CD4-positive, alpha-beta memory T cell (primary cell): ENCODE measurements around the gene KRT13. TPM values are rescaled to one million over a fixed set of nuclear protein-coding genes. Genes with fewer than 3 reads are reported as not detected.

Source experiments
- CTCF ChIA-PET: fragments of 350-600 bp; sonication (Branson Sonifier 250); formaldehyde crosslinking; loops from one replicate; lab custom pipeline; 2021; ENCODE audit warnings: inconsistent platforms; ENCODE audit not compliant: partially characterized antibody; lab: Charles Lee
- POLR2A ChIA-PET: fragments of 350-600 bp; sonication (Branson Sonifier 250); formaldehyde crosslinking; loops from one replicate; lab custom pipeline; 2021; ENCODE audit not compliant: partially characterized antibody; lab: Charles Lee
- DNase-seq, 5 donors: peaks; one replicate each; pipeline versions ENCODE4 v3.0.0 to v3.0.0-alpha.2; 2020 to 2022; ENCODE audit warnings: mixed read lengths in 1 of 5
- H3K27ac ChIP-seq: one replicate; pipeline ENCODE4 v1.7.0; 2013; ENCODE audit warnings: low read depth, low read length
- H3K27me3 ChIP-seq: 2 replicates; pipeline ENCODE4 v1.7.0; 2013; ENCODE audit warnings: mild to moderate bottlenecking, low read length, moderate library complexity; ENCODE audit not compliant: insufficient read depth
- H3K36me3 ChIP-seq: 2 replicates; pipeline ENCODE4 v1.7.0; 2013; ENCODE audit warnings: mild to moderate bottlenecking, low read length, moderate library complexity; ENCODE audit not compliant: insufficient read depth
- H3K4me1 ChIP-seq: 2 replicates; pipeline ENCODE4 v1.7.0; 2013; ENCODE audit warnings: mild to moderate bottlenecking, low read length, moderate library complexity; ENCODE audit not compliant: insufficient read depth
- H3K4me3 ChIP-seq, 2 donors: one replicate each; pipeline ENCODE4 v1.7.0; 2013; ENCODE audit warnings: low read length in 2 of 2, mild to moderate bottlenecking in 1 of 2
- H3K9me3 ChIP-seq, 2 donors: one replicate each; pipeline ENCODE4 v1.7.0; 2013; ENCODE audit warnings: low read length in 2 of 2, control low read depth in 1 of 2; ENCODE audit not compliant: control insufficient read depth in 1 of 2
- H3K27ac Mint-ChIP-seq, 7 donors: one replicate each; pipeline ENCODE4 v1.8.0; 2020 to 2021; ENCODE audit warnings: mixed read lengths in 7 of 7, mild to moderate bottlenecking in 6 of 7, inconsistent platforms in 3 of 7, moderate library complexity in 3 of 7
- H3K27me3 Mint-ChIP-seq, 2 donors: one replicate each; pipeline ENCODE4 v1.8.0; 2020 to 2021; ENCODE audit warnings: mixed read lengths in 2 of 2
- H3K36me3 Mint-ChIP-seq, 2 donors: one replicate each; pipeline ENCODE4 v1.8.0; 2020 to 2021; ENCODE audit warnings: mixed read lengths in 2 of 2, inconsistent platforms in 1 of 2, mild to moderate bottlenecking in 1 of 2
- H3K4me1 Mint-ChIP-seq, 4 donors: one replicate each; pipeline ENCODE4 v1.8.0; 2020 to 2021; ENCODE audit warnings: mixed read lengths in 4 of 4, mild to moderate bottlenecking in 1 of 4
- H3K4me3 Mint-ChIP-seq, 8 donors: one replicate each; pipeline ENCODE4 v1.8.0; 2020 to 2021; ENCODE audit warnings: mixed read lengths in 8 of 8, mild to moderate bottlenecking in 7 of 8, moderate library complexity in 6 of 8, inconsistent platforms in 3 of 8
- H3K9me3 Mint-ChIP-seq, 8 donors: one replicate each; pipeline ENCODE4 v1.8.0; 2020 to 2021; ENCODE audit warnings: mixed read lengths in 8 of 8, mild to moderate bottlenecking in 5 of 8, inconsistent platforms in 3 of 8, moderate library complexity in 1 of 8
- intact Hi-C: fragments of 100-400 bp; cut with micrococcal nuclease; formaldehyde crosslinking; loops from one replicate; pipeline ENCODE4 v1.15.1; 2023
- polyA plus RNA-seq, 2 donors: library from polyadenylated mRNA; unstranded; fragments of 300-500 nt; fragmentation: Illumina TruSeq; gene quantifications; one replicate each; pipeline ENCODE4 v1.2.3, GENCODE V29; 2021
- total RNA-seq, 2 experiments: library from RNA; stranded (reverse); gene quantifications; one replicate each; pipeline ENCODE4 v1.2.3, GENCODE V29; 2021

Gene KRT13
- total and polyA plus RNA-seq, 4 experiments from 2014 or later = not detected

DNA sequence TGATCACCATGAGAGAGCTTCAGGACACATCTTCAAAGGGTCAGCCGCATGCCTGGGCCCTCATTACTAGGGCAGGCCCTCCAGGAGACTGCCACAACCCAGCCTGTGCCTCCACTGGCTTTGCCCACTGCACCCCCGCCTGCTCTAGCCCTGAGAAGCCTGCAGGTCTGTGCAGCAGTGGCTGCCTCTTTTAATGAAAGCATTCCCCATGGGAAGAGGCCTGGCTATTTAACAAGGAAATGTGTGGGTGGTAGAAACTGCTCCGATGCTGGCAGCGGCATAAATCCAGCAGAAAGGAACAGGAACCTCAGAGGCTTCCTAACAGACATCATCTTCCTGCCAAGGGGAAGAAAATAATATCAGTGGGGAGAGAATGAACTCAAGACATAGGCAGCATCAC lies 37.9 kb downstream of the KRT13 start:
- no peak overlapping the region for H3K27ac ChIP-seq
- Mint-ChIP-seq H3K36me3 (no peaks in the 10 kb centered on the region), H3K9me3 (peaks cover 0 to 14% (median 8%) of the 10 kb centered on the region in 8 donors), H3K27ac (no peak overlapping the region), H3K4me1 (no peaks in the 10 kb centered on the region), H3K4me3 (no peak overlapping the region), H3K27me3 (no peaks in the 10 kb centered on the region)
- no peak for DNase-seq
- ChIA-PET POLR2A (no interaction called here), CTCF (interaction anchor here (1.5 kb wide), 1 partner anchor 10 kb away, joined by 4 read pairs; no protein-coding TSS in a partner anchor)
- no peaks in the 10 kb centered on the region for H3K36me3 ChIP-seq
- H3K4me1 ChIP-seq = no peaks in the 10 kb centered on the region
- H3K4me3 ChIP-seq = no peak overlapping the region
- H3K27me3 ChIP-seq = no peaks in the 10 kb centered on the region
- intact Hi-C loops = no loop called here
- H3K9me3 ChIP-seq = no peaks in the 10 kb centered on the region

DNA sequence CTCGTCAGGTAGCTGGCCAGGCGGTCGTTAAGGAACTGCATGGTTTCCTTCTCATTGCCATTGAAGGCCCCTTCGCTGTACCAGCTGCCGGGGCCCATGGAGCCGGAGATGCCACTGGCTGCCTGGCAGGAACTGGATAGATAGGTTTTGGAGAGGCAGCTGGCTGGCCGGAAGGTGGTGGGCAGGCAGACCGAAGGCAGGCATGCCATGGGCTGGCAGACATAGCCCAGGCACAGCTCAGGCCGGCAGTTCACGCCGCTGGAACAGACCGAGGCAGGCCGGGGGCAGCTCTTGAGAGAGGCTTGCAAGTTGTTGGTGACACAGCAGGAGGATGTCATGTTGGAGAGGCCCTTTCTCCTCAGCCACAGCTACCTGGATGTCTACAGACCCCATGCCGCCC lies 38.4 kb downstream of the KRT13 start, which contains the start of gene KRT32:
TSS of gene KRT32 (minus strand) at position 399 of the 400 bp plus-strand sequence. CDS start at position 338, 61 bp downstream.
- CTCF ChIA-PET = interaction anchor here (1.5 kb wide), 1 partner anchor 11 kb away, joined by 4 read pairs; no protein-coding TSS in a partner anchor

DNA sequence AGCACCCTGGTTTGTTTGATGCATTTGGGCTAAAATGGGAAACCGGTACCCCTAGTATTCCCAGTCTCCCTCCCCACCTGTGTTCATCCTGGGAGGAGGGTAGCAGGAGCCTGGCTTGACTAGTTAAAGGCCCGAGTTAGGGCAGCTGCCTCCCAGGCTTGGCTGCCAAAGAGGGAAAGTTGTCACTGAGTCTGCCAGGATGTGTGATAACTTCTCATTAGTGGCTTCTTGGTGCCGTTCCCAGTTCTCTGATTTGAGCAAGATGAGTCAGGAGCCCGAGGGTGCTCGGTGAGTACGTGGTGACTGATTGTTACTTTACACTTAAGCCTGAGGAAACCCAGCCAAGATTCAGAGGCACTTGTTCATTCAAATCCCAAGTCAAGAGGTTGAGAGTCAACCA lies 40.7 kb downstream of the KRT13 start:
- Mint-ChIP-seq H3K36me3 (no peaks in the 10 kb centered on the region), H3K27me3 (no peaks in the 10 kb centered on the region), H3K4me1 (no peaks in the 10 kb centered on the region), H3K9me3 (peaks cover 0 to 14% (median 7%) of the 10 kb centered on the region in 8 donors), H3K4me3 (no peak overlapping the region), H3K27ac (peak overlapping the region in 1 of 7 donors; percentile 56)
- Histone ChIP-seq H3K27ac (no peak overlapping the region), H3K4me1 (no peaks in the 10 kb centered on the region), H3K9me3 (no peaks in the 10 kb centered on the region), H3K27me3 (no peaks in the 10 kb centered on the region), H3K4me3 (no peak overlapping the region), H3K36me3 (no peaks in the 10 kb centered on the region)
- ChIA-PET POLR2A (no interaction called here), CTCF (no interaction called here)
- intact Hi-C loops = no loop called here
- DNase-seq = no peak

More for the DNA sequence above, 38.4 kb downstream of the KRT13 start, which contains the start of gene KRT32:
- intact Hi-C loops = no loop called here
- no peak within 1 kb of the TSS for H3K4me3 Mint-ChIP-seq
- no peaks in the 10 kb centered on the region for H3K4me1 Mint-ChIP-seq
- no peak within 1 kb of the TSS for H3K27ac ChIP-seq
- no peak for DNase-seq
- H3K27me3 Mint-ChIP-seq = no peaks in the 10 kb centered on the region
- H3K36me3 Mint-ChIP-seq = no peaks in the 10 kb centered on the region
- no peak within 1 kb of the TSS for H3K27ac Mint-ChIP-seq
- no peaks in the 10 kb centered on the region for H3K36me3 ChIP-seq
- no peaks in the 10 kb centered on the region for H3K4me1 ChIP-seq
- no peak within 1 kb of the TSS for H3K4me3 ChIP-seq
- no peaks in the 10 kb centered on the region for H3K9me3 ChIP-seq
- POLR2A ChIA-PET = no interaction called here
- no peaks in the 10 kb centered on the region for H3K27me3 ChIP-seq
- H3K9me3 Mint-ChIP-seq = peaks cover 0 to 14% (median 8%) of the 10 kb centered on the region in 8 donors

DNA sequence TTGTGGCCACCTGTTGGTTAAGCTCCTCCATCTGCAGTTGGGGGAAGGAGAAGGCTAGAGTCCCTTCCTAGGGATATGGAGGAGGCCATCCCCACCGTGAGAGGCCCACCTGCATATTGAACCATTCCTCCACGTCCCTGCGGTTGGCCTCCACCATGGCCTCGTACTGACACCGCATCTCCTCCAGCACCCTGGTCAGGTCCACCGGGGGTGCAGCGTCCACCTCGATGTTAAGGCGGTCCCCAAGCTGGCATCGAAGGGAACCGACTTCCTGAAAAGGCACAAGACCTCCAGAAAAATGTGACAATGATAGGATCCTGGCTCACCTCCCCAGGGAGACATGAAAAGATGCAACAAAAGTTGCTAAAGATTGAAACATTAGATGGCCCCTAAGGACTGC lies 41.2 kb downstream of the KRT13 start:
- ChIA-PET CTCF (no interaction called here), POLR2A (no interaction called here)
- H3K27me3 Mint-ChIP-seq = no peaks in the 10 kb centered on the region
- Histone ChIP-seq H3K27ac (no peak overlapping the region), H3K4me1 (no peaks in the 10 kb centered on the region), H3K9me3 (no peaks in the 10 kb centered on the region), H3K36me3 (no peaks in the 10 kb centered on the region), H3K27me3 (no peaks in the 10 kb centered on the region), H3K4me3 (no peak overlapping the region)
- DNase-seq = no peak
- H3K4me3 Mint-ChIP-seq = no peak overlapping the region
- no peak overlapping the region for H3K27ac Mint-ChIP-seq
- intact Hi-C loops = no loop called here
- H3K36me3 Mint-ChIP-seq = no peaks in the 10 kb centered on the region
- H3K9me3 Mint-ChIP-seq = peaks cover 0 to 14% (median 7%) of the 10 kb centered on the region in 8 donors
- no peaks in the 10 kb centered on the region for H3K4me1 Mint-ChIP-seq

DNA sequence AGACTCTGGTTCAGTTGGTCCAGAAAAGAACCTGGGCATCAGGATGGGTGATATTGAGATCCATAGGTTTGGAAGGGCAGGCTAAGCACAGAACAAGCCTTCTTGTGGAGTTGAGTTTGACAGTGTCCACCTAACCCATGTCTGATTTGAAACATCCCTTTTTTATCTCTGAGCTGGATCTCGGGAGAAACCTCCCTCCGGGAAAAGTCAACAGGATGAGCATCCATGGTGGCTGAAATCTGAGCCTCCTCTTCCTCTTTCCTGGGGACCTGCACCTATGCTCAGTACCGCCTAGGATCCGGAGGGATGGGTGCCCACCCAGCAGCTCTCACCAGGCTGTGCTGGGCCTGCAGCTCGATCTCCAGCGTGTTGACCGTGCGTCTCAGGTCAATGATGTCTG lies 41.7 kb downstream of the KRT13 start:
- Mint-ChIP-seq H3K27ac (no peak overlapping the region), H3K9me3 (peaks cover 0 to 13% (median 7%) of the 10 kb centered on the region in 8 donors), H3K27me3 (no peaks in the 10 kb centered on the region), H3K36me3 (no peaks in the 10 kb centered on the region), H3K4me3 (no peak overlapping the region), H3K4me1 (no peaks in the 10 kb centered on the region)
- Histone ChIP-seq H3K9me3 (no peaks in the 10 kb centered on the region), H3K4me3 (no peak overlapping the region), H3K27ac (no peak overlapping the region), H3K27me3 (no peaks in the 10 kb centered on the region), H3K36me3 (no peaks in the 10 kb centered on the region), H3K4me1 (no peaks in the 10 kb centered on the region)
- intact Hi-C loops = no loop called here
- ChIA-PET CTCF (no interaction called here), POLR2A (no interaction called here)
- DNase-seq = no peak

DNA sequence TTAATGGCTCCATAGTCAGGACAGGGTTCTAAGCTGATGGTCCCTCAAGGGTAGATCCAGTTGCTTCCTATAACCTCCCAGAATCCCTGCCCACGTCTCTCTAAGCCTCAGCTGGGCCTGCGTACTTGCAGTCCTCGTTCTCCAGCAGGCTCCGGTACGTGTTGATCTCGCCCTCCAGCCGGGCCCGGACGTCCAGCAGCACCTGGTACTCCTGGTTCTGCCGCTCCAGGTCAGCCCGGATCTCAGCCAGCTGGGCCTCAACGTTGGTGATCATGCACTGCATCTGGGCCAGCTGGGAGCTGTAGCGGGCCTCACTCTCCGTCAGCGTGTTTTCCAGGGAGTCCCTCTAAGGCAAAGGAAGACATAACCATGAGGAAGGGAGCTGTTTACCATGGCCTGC lies 42.7 kb downstream of the KRT13 start:
- ChIA-PET POLR2A (no interaction called here), CTCF (no interaction called here)
- Mint-ChIP-seq H3K36me3 (no peaks in the 10 kb centered on the region), H3K4me1 (no peaks in the 10 kb centered on the region), H3K27me3 (no peaks in the 10 kb centered on the region), H3K9me3 (peaks cover 0 to 3% (median under 1%) of the 10 kb centered on the region in 8 donors), H3K4me3 (no peak overlapping the region), H3K27ac (no peak overlapping the region)
- intact Hi-C loops = no loop called here
- Histone ChIP-seq H3K4me1 (no peaks in the 10 kb centered on the region), H3K9me3 (no peaks in the 10 kb centered on the region), H3K4me3 (no peak overlapping the region), H3K27me3 (no peaks in the 10 kb centered on the region), H3K36me3 (no peaks in the 10 kb centered on the region), H3K27ac (no peak overlapping the region)
- DNase-seq = no peak

DNA sequence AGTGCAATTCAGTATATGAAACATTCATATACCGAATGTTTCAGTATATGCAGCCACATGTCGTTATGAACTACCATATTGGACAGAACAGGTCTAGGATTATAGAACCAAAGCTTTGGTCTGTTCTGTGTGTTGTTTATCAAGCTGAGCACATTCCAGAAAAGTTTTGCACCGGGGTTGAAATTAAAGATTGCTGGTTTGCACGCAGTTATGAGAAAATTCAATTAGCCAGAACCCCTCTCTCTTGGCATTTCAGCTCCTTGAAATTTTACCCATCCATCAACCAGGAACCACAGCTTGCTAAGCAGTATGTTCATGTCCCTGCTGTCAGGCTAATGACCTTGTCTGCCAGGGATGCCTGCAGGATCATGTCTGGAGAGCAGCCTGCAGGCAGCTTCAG lies 47.7 kb downstream of the KRT13 start:
- no peaks in the 10 kb centered on the region for H3K36me3 ChIP-seq
- H3K9me3 ChIP-seq = no peaks in the 10 kb centered on the region
- DNase-seq = no peak
- ChIA-PET POLR2A (no interaction called here), CTCF (interaction anchor here (1.1 kb wide), 1 partner anchor 91 kb away, joined by 3 read pairs; no protein-coding TSS in a partner anchor)
- peaks cover 0 to 2% (median 0%) of the 10 kb centered on the region in 8 donors for H3K9me3 Mint-ChIP-seq
- no peaks in the 10 kb centered on the region for H3K27me3 ChIP-seq
- H3K4me1 ChIP-seq = no peaks in the 10 kb centered on the region
- peaks cover 0 to 2% (median 0%) of the 10 kb centered on the region in 4 donors for H3K4me1 Mint-ChIP-seq
- intact Hi-C loops = no loop called here
- H3K4me3 ChIP-seq = no peak overlapping the region
- no peaks in the 10 kb centered on the region for H3K36me3 Mint-ChIP-seq
- H3K4me3 Mint-ChIP-seq = no peak overlapping the region
- no peak overlapping the region for H3K27ac Mint-ChIP-seq
- no peaks in the 10 kb centered on the region for H3K27me3 Mint-ChIP-seq
- no peak overlapping the region for H3K27ac ChIP-seq
